Measurements from ENCODE around the gene BCOR.

Gene BCOR

DNA sequence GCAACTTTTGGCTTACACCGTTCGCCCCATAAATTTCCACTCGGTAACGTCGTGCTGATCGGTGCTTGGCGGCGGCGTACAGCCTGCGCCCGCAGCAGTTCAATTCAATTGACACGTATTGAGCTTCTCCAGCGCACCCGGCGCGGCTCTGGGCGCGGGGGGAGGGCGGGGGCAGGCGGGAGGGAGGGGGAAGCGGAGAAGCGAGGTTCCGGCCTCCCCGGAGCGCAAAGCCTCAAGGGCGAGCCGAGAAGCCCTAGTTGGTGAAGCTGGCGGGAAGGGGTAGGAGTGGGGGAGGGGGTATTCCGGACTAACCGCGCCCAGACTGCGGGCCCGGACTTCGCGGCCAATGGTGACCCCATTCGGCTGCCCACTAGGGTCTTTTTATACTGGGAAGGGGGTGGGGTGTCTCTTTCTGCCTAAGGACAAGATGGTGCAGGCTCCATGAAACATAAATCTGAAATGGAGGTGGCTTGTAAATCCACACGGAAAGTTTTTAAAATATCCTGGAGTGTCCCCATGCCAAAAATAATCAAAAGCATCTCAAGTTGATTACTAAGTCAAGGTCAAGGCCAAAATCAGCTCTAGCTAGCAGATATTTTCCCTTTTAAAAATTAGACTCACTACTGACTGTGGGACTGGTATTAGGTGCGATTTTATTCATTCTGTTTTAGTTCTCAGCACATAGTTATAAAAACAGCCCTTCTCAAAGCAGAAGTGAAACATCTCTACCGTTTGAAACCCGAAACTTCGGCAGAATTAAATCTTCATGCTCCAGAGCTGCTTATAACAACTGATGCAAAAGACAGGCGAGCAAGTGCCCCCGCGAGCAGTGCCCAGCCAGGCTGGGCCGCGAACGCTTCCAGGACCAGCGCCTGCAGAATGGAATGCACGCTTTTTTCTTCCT lies 1.5 kb upstream of the BCOR start:
- in situ Hi-C loops (cut with HindIII; ENCODE audit: low sequenced_read_pairs): no loop called here
- peak overlapping the region; percentile 45 for H3K4me3 ChIP-seq (ENCODE audit: low read depth, low read length)
- no peak for DNase-seq (ENCODE audit: low read depth)
- TF ChIP-seq, protein P1, sequence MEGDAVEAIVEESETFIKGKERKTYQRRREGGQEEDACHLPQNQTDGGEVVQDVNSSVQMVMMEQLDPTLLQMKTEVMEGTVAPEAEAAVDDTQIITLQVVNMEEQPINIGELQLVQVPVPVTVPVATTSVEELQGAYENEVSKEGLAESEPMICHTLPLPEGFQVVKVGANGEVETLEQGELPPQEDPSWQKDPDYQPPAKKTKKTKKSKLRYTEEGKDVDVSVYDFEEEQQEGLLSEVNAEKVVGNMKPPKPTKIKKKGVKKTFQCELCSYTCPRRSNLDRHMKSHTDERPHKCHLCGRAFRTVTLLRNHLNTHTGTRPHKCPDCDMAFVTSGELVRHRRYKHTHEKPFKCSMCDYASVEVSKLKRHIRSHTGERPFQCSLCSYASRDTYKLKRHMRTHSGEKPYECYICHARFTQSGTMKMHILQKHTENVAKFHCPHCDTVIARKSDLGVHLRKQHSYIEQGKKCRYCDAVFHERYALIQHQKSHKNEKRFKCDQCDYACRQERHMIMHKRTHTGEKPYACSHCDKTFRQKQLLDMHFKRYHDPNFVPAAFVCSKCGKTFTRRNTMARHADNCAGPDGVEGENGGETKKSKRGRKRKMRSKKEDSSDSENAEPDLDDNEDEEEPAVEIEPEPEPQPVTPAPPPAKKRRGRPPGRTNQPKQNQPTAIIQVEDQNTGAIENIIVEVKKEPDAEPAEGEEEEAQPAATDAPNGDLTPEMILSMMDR (IDR thresholded peaks at IDR 0.05; ENCODE audit: low read depth, low read length, missing control alignments): no peak

DNA sequence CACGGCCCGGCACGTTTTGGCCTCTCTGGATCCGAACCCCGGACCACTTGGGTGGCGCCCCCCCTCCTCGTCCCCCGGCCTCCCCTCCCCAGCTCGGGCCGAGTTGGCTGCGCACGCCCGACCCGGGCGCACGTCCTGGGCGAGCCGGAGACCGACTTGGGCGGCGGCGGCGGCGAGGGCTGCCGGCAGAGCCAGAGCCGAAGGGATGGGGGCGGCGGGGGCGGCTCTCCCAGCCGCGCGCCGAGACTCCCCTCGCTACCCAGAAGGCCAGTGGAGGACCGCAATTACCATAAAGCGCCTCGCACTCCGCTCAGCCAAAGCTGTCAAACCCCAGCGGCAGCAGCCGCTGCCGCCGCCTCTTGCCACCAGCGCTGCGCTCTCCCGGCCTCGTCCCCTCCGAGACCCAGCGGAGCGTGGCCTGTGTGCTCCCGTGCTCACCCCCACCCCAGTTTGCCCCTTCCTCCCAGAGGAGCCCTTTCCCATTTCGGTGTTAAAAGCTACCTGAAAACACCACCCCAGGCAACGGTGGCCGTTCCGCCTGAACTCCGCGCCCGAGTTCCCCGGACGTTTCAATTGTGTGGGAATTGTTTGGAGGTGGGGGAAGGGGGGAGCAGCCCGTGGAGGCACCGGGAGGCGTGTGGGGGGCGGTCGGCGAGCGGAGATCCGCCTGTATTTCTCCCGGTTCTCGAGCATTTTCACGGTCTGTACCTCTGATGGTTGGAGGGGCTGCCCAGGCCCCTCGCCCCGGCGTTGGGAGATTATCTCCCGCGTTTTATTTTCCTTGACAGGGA lies 701 bp upstream of the BCOR start:
- H3K4me3 ChIP-seq (ENCODE audit: low read depth, low read length): peak overlapping the region; percentile 45
- TF ChIP-seq, protein P1 (IDR thresholded peaks at IDR 0.05; ENCODE audit: low read depth, low read length, missing control alignments): no peak
- DNase-seq (ENCODE audit: low read depth): no peak
- in situ Hi-C loops (cut with HindIII; ENCODE audit: low sequenced_read_pairs): no loop called here

DNA sequence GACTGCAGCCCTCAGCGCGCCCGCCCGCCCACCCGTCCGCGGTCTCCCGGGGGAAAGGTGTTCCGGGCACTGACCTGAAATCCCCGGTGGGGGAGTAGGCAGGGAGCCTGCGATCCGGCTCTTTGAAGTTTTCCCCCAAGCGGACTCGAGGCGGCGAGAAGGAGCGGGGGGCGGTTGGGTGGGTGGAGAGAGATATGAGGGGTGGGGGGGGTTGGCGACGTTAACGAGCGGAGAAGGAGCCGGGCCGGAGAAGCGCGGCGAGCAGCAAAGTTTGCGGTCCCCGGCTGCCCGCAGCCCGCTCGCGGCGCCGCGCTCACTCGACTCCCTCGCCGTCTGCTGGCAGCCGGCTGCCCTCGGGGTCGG lies 636 bp downstream of the BCOR start:
- in situ Hi-C loops (cut with HindIII; ENCODE audit: low sequenced_read_pairs): no loop called here
- DNase-seq (ENCODE audit: low read depth): no peak
- H3K4me3 ChIP-seq (ENCODE audit: low read depth, low read length): peak overlapping the region; percentile 45
- TF ChIP-seq, protein P1 (IDR thresholded peaks at IDR 0.05; ENCODE audit: low read depth, low read length, missing control alignments): no peak

DNA sequence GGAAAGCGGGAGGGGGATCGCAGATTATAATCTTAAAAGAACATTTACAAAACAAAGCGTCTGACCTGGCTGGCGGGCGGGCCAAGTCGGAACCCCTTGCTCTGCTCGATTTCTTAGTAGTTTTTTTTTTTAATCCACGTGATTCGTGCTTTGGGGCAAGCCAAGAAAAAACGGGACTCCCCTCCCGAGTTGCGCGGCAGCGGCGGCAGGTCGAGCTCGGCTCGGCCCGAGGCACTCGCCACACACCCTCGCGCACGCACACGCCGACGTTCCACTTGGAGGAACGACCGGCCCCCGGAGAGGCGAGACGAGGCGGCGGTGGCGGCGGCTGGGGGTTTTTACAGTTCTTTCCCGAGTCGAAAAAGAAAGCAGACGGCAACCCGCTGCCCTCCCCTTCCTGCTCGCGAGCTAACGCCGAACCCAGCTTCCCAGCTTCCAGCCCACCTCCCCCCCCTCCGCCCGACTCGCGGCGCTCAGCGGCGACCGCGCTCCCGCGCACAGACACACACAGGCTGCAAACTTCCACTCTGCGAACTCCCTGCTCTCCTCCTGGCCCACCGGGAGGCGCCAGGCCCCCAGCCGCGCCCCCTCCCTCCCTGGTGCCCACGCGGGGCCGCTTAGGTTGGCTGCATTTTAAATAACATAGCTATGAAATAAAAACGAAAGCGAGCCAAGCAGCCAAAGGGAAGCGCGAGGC lies 1.2 kb downstream of the BCOR start:
- TF ChIP-seq, protein P1 (IDR thresholded peaks at IDR 0.05; ENCODE audit: low read depth, low read length, missing control alignments): no peak
- peak overlapping the region; percentile 45 for H3K4me3 ChIP-seq (ENCODE audit: low read depth, low read length)
- in situ Hi-C loops (cut with HindIII; ENCODE audit: low sequenced_read_pairs): no loop called here
- no peak for DNase-seq (ENCODE audit: low read depth)

DNA sequence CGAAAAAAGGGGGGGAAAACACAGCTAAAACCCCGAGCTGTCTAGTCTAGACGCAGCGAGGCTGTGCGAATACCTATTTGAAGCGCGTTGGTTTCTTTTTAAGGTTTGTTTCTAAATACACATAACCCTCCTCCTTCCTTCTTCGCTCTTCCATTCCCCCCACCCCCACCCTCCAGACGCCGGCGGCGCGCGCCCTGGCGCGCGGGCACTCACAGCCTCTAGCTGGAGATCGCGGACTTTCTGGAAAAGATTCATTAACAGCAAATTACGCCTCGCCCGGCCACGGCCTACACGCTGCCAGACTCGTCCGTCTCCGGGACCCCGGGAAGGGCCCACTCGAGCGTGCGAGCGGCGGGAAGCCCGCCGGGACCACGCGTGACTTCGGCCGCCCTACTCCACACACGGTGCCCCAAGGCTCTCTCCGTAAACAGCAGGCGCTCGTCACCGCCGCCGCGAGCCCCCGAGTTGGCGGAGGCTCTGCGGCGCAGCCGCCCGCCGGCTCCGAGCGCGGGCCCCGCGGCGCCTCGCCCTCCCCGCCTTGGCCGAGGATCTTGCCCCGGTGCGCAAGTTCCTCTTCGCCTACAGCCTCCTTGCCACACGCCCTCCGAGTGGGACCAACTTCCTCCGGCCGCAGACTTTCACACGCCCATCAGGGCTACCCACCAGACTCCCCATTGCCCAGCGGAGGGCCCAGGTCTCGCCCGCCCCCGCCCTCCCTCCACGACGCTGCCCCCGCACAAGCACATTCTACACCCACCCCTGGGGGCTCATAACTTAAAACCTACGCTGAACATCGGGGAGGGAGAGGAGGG lies 2.0 kb downstream of the BCOR start:
- no peak for DNase-seq (ENCODE audit: low read depth)
- in situ Hi-C loops (cut with HindIII; ENCODE audit: low sequenced_read_pairs): no loop called here

More for the DNA sequence above, 2.0 kb downstream of the BCOR start:
- TF ChIP-seq, protein P1 (IDR thresholded peaks at IDR 0.05; ENCODE audit: low read depth, low read length, missing control alignments): no peak
- peak overlapping the region; percentile 45 for H3K4me3 ChIP-seq (ENCODE audit: low read depth, low read length)
